H1 (cell line): Measurements from ENCODE around the gene NKIRAS2. TPM values are rescaled to one million over a fixed set of nuclear protein-coding genes. Genes with fewer than 3 reads are reported as not detected.

ENCODE experiments used
- CHD7 ChIP-seq: fragments of 300-600 bp; sonication (generic); IDR thresholded peaks from 2 replicates; pipeline ENCODE4 v1.7.1; 2012; ENCODE audit warnings: low read length, moderate library complexity, mild to moderate bottlenecking, inconsistent platforms; ENCODE audit not compliant: insufficient replicate concordance
- KDM1A ChIP-seq: fragments of 200-600, 300-600 bp; sonication (generic); IDR thresholded peaks from 2 replicates; pipeline ENCODE4 v1.7.1; 2016; ENCODE audit warnings: mild to moderate bottlenecking, low read length, borderline replicate concordance
- NANOG ChIP-seq: IDR thresholded peaks from 2 replicates; pipeline ENCODE4 v1.6.1; 2011; ENCODE audit warnings: low read length, low read depth, mild to moderate bottlenecking, inconsistent platforms; ENCODE audit not compliant: insufficient read depth, poor library complexity, severe bottlenecking
- POLR2A ChIP-seq, 2 experiments: IDR thresholded peaks; 1 replicate in 1 of 2; 2 replicates in 1 of 2; pipeline ENCODE4 v1.6.1; 2011; ENCODE audit warnings: low read depth in 2 of 2, low read length in 2 of 2, mild to moderate bottlenecking in 2 of 2; ENCODE audit errors: control extremely low read depth in 1 of 2
- POLR2AphosphoS5 ChIP-seq: IDR thresholded peaks from 2 replicates; pipeline ENCODE4 v1.6.1; 2011; ENCODE audit warnings: low read depth, low read length
- SIX5 ChIP-seq: IDR thresholded peaks from 2 replicates; pipeline ENCODE4 v1.6.1; 2011; ENCODE audit warnings: mild to moderate bottlenecking, low read depth, low read length
- USF2 ChIP-seq: IDR thresholded peaks from 2 replicates; pipeline ENCODE4 v1.6.1; 2011; ENCODE audit warnings: low read length, improper control_type of control experiment
- YY1 ChIP-seq: IDR thresholded peaks from 2 replicates; pipeline ENCODE4 v1.6.1; 2011; ENCODE audit warnings: low read depth, mild to moderate bottlenecking, low read length
- polyA plus RNA-seq, 7 experiments: library from polyadenylated mRNA; depleted of rRNA in 3 of 7; stranded (reverse) in 5 of 7; unstranded in 2 of 7; fragments of >200 nt in 5 of 7; fragments of 200-250 nt in 2 of 7; gene quantifications; 1 replicate in 5 of 7; 2 replicates in 1 of 7; 4 replicates in 1 of 7; pipeline versions ENCODE4 v1.2.1 to v1.2.3, GENCODE V29; 2011 to 2013; ENCODE audit warnings: missing spikeins in 2 of 7, mixed read lengths in 2 of 7
- total RNA-seq: library from RNA; stranded (reverse); fragmentation: NEBNext Ultra II Directional; extraction: Animal tissue kit (Norgen Biotek cat#: 25700); gene quantifications from 2 replicates; pipeline ENCODE4 v1.2.1, GENCODE V29; 2021

The NKIRAS2 gene
- total and polyA plus RNA-seq, 2 of the 8 experiments (the other 6 are each of a cell fraction or from before 2014, with no cell fraction given): 34.5 to 51.1 TPM

- no peak for TF ChIP-seq CHD7
- no peak for TF ChIP-seq SIX5
- TF ChIP-seq POLR2A (IDR thresholded peaks at IDR 0.05; ENCODE audit: control extremely low read depth in 1 of 2, low read depth in 2 of 2, low read length in 2 of 2): no peak
- TF ChIP-seq USF2: no peak
- no peak for TF ChIP-seq NANOG
- no peak for TF ChIP-seq KDM1A
- no peak for TF ChIP-seq YY1
- TF ChIP-seq POLR2AphosphoS5: no peak
These were observed 11.7 kb downstream of the NKIRAS2 start (continued) for GRCh38 chr17:42031584-42031983.
